ENCODE results near the gene FIS1.
"Not testable (repeated sequence)": the region's sequence is repeated elsewhere in the genome, so short reads cannot be mapped to it uniquely, and the experiment has no call there.

FIS1 gene

DNA sequence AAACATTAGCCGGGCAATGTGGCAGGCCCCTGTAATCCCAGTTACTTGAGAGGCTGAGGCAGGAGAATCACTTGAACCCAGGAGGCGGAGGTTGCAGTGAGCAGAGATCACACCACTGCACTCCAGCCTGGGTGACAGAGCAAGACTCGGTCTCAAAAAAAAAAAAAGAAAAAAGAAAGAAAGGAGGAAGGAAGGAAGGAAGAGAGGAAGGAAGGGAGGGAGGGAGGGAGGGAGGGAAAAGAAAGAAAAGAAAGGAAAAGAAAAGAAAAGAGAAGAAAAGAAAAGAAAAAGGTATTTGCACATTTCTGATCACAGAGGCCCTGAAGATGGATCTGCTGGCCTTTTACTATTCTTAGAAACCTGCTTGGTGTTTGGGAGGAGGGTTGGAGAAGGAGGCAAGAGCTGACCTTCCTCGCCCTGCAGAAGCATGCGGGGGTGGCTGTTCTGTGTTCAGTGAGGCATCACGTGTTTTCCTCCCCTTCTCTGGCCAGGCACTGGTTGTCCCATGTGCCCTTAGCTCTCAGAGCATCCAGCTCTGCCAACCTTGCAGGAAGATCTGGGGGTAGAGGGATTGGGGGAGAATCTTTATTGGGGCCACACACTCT, 19.3 kb upstream of the FIS1 start:
- not testable (repeated sequence) for H3K27ac ChIP-seq; DNase-seq (ENCODE audit: low read depth, low spot score)

GRCh38 chr7:101258243-101258731, 13.4 kb upstream of the FIS1 start:
- no peak overlapping the region for H3K27ac ChIP-seq
- no peak for DNase-seq (ENCODE audit: low read depth, low spot score)

DNA sequence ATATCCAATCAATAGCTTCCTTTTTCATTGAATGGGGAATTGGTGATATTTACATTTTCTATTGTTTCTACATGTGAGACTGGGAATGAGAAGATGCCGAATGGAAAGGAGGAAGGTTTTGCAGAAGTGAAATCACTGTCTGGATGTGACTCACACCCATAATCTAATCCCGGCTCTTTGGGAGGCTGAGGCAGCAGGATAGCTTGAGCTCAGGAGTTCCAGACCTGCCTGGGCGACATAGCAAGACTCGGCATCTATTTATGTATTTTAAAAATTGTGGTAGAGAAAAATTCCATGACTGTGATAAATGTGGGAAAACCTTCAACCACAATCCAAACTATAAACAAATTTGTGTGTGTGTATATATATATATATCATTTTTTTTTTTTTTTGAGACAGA, 10.9 kb upstream of the FIS1 start:
- no peak overlapping the region for H3K27ac ChIP-seq
- DNase-seq (ENCODE audit: low read depth, low spot score): no peak

- not testable (repeated sequence) for DNase-seq (ENCODE audit: low read depth, low spot score); H3K27ac ChIP-seq
These were observed 8.3 kb upstream of the FIS1 start for GRCh38 chr7:101253199-101253598.

- H3K27ac ChIP-seq: peak overlapping the region; percentile 80
- peak; percentile 94 for DNase-seq (ENCODE audit: low read depth, low spot score)
These were observed 7.2 kb upstream of the FIS1 start for GRCh38 chr7:101251871-101252659.

- no peak for DNase-seq (ENCODE audit: low read depth, low spot score)
- H3K27ac ChIP-seq: no peak overlapping the region
These were observed 5.4 kb upstream of the FIS1 start for GRCh38 chr7:101250324-101250723.

- no peak overlapping the region for H3K27ac ChIP-seq
- DNase-seq (ENCODE audit: low read depth, low spot score): no peak
These were observed 3.4 kb upstream of the FIS1 start for GRCh38 chr7:101248276-101248675.

DNA sequence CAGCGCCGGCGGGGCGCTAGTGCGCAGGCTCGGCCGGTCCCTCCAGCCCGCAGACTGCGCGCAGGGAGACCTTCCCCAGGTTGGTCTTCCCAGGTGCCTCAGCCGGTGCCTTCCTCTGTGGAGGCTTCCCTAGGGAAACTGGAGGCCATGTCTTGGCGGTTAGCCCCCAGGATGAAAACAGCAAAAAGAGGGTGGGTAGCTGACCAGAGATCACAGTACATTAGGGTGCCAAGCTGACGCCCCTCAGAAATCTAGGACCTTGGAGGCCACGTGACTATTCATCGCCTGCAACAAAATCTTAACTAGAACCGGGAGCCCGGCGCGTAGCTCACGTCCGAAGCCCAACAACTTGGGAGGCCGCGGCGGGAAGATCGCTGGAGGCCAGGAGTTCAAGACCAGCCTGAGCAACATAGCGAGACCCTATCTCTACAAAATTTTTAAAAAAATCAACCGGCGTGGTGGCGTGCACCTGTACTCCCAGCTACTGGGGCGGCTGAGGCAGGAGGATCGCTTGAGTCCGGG, 327 bp upstream of the FIS1 start:
- H3K27ac ChIP-seq: peak overlapping the region; percentile 82
- DNase-seq (ENCODE audit: low read depth, low spot score): no peak

GRCh38 chr7:101243646-101244374, 1.1 kb downstream of the FIS1 start:
- DNase-seq (ENCODE audit: low read depth, low spot score): no peak
- H3K27ac ChIP-seq: peak overlapping the region; percentile 82

DNA sequence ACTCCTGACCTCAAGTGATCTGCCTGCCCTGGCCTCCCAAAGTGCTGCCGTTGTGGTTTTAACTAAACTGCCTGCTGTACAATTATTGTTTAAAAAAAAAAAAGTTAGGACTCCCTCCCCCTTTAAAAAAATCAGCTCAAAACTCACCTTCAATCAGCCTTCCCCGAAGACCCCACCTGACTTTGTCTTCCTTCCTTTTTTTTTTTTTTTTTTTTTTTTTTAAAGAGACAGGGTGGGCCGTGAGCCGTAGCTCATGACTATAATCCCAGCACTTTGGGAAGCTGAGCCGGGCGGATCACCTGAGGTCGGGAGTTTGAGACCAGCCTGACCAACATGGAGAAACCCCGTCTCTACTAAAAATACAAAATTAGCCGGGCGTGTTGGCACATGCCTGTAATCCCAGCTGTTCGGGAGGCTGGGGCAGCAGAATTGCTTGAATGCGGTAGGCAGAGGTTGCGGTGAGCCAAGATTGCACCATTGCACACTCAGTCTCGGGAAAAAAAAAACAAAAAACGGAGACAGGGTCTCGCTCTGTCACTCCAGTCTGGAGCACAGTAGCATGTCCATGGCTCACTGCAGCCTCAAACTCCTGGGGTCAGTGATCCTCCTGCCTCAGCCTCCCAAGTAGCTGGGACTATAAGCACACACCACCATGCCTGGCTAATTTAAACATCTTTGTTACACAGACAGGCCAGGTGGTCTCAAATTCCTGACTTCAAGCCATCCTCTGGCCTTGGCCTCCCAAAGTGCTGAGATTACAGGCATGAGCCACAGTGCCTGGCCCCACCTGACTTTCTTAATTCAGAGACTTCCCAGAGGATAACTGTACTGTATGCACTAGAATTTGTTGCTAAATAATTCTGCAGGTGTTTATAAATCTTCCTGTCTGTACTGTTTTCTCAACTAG, 3.2 kb downstream of the FIS1 start:
- DNase-seq (ENCODE audit: low read depth, low spot score): no peak
- H3K27ac ChIP-seq: peak overlapping the region; percentile 7

DNA sequence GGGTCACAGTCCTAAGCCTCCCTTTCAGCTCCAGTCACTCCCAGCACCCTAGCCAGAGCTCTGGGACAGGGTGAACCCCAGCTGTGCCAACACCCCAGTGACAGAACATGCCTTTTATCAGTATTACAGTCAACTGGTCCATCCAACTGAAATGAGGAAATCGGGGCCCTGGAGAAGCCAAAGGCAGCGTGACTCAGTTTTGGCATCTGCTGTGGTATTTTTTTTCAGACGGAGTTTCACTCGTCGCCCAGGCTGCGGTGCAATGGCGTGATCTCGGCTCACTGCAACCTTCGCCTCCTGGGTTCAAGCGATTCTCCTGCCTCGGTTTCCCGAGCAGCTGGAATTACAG, 3.9 kb downstream of the FIS1 start:
- no peak for DNase-seq (ENCODE audit: low read depth, low spot score)
- H3K27ac ChIP-seq: peak overlapping the region; percentile 7

- H3K27ac ChIP-seq: no peak overlapping the region
- no peak for DNase-seq (ENCODE audit: low read depth, low spot score)
These were observed 4.5 kb downstream of the FIS1 start for GRCh38 chr7:101240226-101241014.

GRCh38 chr7:101239951-101240220, 5.0 kb downstream of the FIS1 start:
- no peak for DNase-seq (ENCODE audit: low read depth, low spot score)
- H3K27ac ChIP-seq: no peak overlapping the region

DNA sequence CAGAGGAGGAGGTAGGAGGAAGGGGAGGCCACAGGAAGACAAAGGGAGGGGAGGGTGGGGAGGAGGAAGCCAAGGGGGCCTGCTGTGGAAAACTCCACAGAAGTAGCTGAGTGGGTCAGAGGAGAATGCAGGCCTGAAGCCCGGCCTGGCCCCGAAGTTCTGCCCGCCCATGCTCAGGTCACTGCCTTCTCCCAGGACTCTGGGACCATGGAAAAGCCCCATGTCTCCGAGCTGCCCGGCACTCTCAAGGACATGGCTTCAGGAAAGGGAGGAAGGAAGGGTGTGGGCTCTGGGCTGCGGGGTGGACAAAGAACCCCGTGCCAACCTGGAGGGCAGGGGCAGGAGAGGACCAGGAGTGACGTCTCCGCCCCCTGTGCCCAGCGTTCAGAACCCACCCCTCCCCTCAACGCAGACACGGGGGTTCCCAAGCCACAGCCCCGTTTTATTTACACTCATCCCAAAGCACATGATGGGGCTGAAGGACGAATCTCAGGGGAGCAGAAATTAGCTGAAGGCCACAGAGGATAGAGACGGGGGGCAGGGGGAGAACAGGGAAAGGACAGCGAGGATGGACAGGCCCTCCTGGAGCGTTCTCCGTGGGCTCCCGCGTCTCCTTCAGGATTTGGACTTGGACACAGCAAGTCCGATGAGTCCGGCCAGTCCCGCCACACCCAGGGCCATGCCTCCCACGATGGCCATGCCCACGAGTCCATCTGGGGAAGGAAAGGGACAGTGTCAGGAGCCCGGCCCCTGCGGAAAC, 5.5 kb downstream of the FIS1 start:
- no peak overlapping the region for H3K27ac ChIP-seq

DNA sequence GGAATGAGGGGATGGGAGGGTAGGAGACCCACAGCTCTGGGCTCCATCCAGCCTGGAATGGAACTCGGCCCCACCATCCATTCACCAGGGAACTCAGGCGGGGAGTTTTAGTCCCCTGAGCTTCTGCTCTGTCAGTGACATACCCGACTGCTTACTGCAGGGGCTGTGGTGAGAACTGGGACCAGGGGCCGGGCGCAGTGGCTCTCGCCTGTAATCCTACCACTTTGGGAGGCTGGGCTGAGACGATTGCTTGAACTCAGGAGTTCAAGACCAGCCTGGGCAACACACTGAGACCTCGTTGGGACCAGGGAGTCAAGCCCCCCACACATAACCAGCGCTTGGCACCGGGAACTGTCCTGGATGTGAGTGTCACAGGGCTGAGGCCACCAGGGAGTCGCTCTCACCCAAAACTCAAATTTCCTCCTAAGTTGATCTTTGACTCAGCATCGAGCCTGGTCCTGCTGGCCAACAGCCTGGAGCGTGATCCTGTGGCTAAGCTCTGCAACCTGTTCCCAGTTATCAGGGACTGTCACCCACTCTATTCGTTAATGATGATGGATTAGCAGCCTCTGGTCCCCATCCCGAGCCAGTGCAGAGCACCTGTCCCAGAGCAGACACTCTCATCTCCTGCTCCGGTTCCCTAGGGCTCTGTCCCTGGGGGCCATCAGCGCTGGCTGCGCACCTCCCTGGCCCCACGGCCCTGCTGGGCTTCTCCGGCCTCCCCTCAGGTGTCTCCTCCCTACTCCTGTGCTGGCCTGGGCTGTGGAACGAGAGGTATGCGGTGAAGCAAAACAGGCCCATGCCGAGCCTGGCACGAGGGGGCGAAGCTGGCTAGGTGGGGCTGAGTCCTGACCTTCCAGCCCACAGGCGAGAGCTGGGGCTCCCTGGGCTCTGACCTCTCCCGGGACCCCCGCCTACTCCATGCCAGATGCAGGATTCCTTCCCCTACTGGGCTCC, 6.4 kb downstream of the FIS1 start:
- no peak for DNase-seq (ENCODE audit: low read depth, low spot score)
- no peak overlapping the region for H3K27ac ChIP-seq

More for the DNA sequence above, 5.5 kb downstream of the FIS1 start:
- DNase-seq (ENCODE audit: low read depth, low spot score): no peak

GRCh38 chr7:101237206-101238067, 7.4 kb downstream of the FIS1 start, which contains the start of gene CLDN15:
Gene CLDN15, minus strand, starts transcription at chr7:101237802. Its CDS starts 221 bp downstream, at chr7:101237581.
- no peak for DNase-seq (ENCODE audit: low read depth, low spot score)
- H3K27ac ChIP-seq: no peak within 1 kb of the TSS

Measured in epithelial cell of prostate (primary cell).